HepG2 (cell line): ENCODE results near the gene GNL1. TPM values are rescaled to one million over a fixed set of nuclear protein-coding genes. Genes with fewer than 3 reads are reported as not detected.

ENCODE experiments used
- ATAC-seq: fragments of 200-7000 bp; cut with Tn5 transposase; 3 replicates; pipeline ENCODE4 v1.9.1; 2020; ENCODE audit warnings: mild to moderate bottlenecking, moderate library complexity
- BruUV-seq: library from RNA; stranded (reverse); fragments of 400-500 nt; replicated peaks from 2 replicates; lab custom pipeline; 2021; lab: Mats Ljungman, UMichigan
- CTCF ChIA-PET: fragments of 300-600 bp; formaldehyde crosslinking; extraction: SDS; loops from one replicate; lab custom pipeline; 2021; ENCODE audit warnings: low total read pairs, inconsistent platforms, low intra/inter-chr PET ratio; lab: Yijun Ruan, JAX
- POLR2A ChIA-PET: fragments of 350-600 bp; sonication (Branson Sonifier 250); formaldehyde crosslinking; loops from one replicate; lab custom pipeline; 2020; ENCODE audit warnings: antibody characterized with exemption, inconsistent platforms; lab: Yijun Ruan, JAX
- DNase-seq: peaks from one replicate; pipeline ENCODE4 v3.0.0-alpha.2; 2015; ENCODE audit warnings: low spot score
- FAIRE-seq: peaks from 3 replicates; lab custom pipeline; 2011; peaks lifted over from hg19 to GRCh38; lab: Jason Lieb, UNC
- H2AFZ ChIP-seq: one replicate; pipeline ENCODE4 v1.6.1; 2011; ENCODE audit warnings: low read length, inconsistent platforms
- H3K27ac ChIP-seq: fragments of 300-600 bp; 3 replicates; pipeline ENCODE4 v1.8.0; 2011; ENCODE audit warnings: mixed run types, mild to moderate bottlenecking, mixed read lengths, low read length, inconsistent platforms; ENCODE audit not compliant: insufficient read depth; ENCODE audit errors: extremely low read length
- H3K27me3 ChIP-seq, 2 experiments: fragments of 200-600 bp in 1 of 2; 2 replicates in 1 of 2; 3 replicates in 1 of 2; pipeline versions ENCODE4 v1.6.0 to v1.8.0; 2011; ENCODE audit warnings: low read length in 2 of 2, mild to moderate bottlenecking in 2 of 2, moderate library complexity in 2 of 2, inconsistent platforms in 1 of 2; ENCODE audit not compliant: insufficient read depth in 2 of 2, control insufficient read depth in 1 of 2
- H3K36me3 ChIP-seq, 2 experiments: fragments of 200-600 bp in 1 of 2; replicated peaks in 1 of 2; 2 replicates in 1 of 2; 3 replicates in 1 of 2; pipeline versions ENCODE4 v1.5.1 to v1.8.0; 2011; ENCODE audit warnings: low read length in 2 of 2, inconsistent platforms in 1 of 2; ENCODE audit not compliant: insufficient read depth in 2 of 2, control insufficient read depth in 1 of 2
- H3K4me1 ChIP-seq: 2 replicates; pipeline ENCODE4 v1.5.1; 2012; ENCODE audit warnings: low read length, inconsistent platforms; ENCODE audit not compliant: insufficient read depth
- H3K4me2 ChIP-seq: 2 replicates; pipeline ENCODE4 v1.6.0; 2011; ENCODE audit warnings: low read depth, low read length, inconsistent platforms
- H3K4me3 ChIP-seq, 3 experiments: fragments of 200-600 bp in 1 of 3; sonication (generic), shearing (Covaris generic) in 1 of 3; replicated peaks in 1 of 3; 2 replicates each; pipeline ENCODE4 v1.5.1; 2011 to 2016; ENCODE audit warnings: low read length in 3 of 3, inconsistent platforms in 2 of 3, low read depth in 2 of 3, mild to moderate bottlenecking in 2 of 3, control low read depth in 1 of 3, mixed read lengths in 1 of 3; ENCODE audit not compliant: insufficient read depth in 1 of 3
- H3K79me2 ChIP-seq: one replicate; pipeline ENCODE4 v1.6.1; 2011; ENCODE audit warnings: low read length, inconsistent platforms; ENCODE audit not compliant: insufficient read depth
- H3K9ac ChIP-seq: 2 replicates; pipeline ENCODE4 v1.6.0; 2011; ENCODE audit warnings: mild to moderate bottlenecking, low read depth, low read length, inconsistent platforms; ENCODE audit not compliant: insufficient read depth
- H3K9me3 ChIP-seq: 2 replicates; pipeline ENCODE4 v1.5.1; 2012; ENCODE audit warnings: mild to moderate bottlenecking, low read length
- H4K20me1 ChIP-seq: 2 replicates; pipeline ENCODE4 v1.6.0; 2011; ENCODE audit warnings: inconsistent platforms, mild to moderate bottlenecking, low read length, moderate library complexity; ENCODE audit not compliant: insufficient read depth
- CAMTA2 ChIP-seq: sonication (generic); formaldehyde crosslinking; IDR thresholded peaks from 2 replicates; pipeline ENCODE4 v1.4.0; 2020; ENCODE audit warnings: mild to moderate bottlenecking, missing genetic modification reagents, borderline replicate concordance
- POLR2AphosphoS5 ChIP-seq: IDR thresholded peaks from 2 replicates; pipeline ENCODE4 v1.6.1; 2012; ENCODE audit warnings: low read depth, low read length
- ZNF7 ChIP-seq: IDR thresholded peaks from 2 replicates; pipeline ENCODE4 v1.6.1; 2016; ENCODE audit warnings: missing biosample characterization, missing genetic modification reagents
- WGBS: methylation state at CpG from one replicate; pipeline ENCODE4 v1.1.6; 2017; ENCODE audit warnings: low lambda C conversion rate; 5-methylcytosine and 5-hydroxymethylcytosine counted together
- in situ Hi-C: cut with HindIII; loops from 2 replicates; pipeline ENCODE4 v1.10.0; 2017; ENCODE audit warnings: low pct_unique_long_range_greater_than_20kb; ENCODE audit not compliant: extremely low pct_ligation_motif_present
- intact Hi-C: fragments of 100-400 bp; cut with micrococcal nuclease; formaldehyde crosslinking; loops from one replicate; pipeline ENCODE4 v1.10.0; 2022; ENCODE audit not compliant: unreplicated experiment
- polyA plus RNA-seq, 8 experiments: library from polyadenylated mRNA; depleted of rRNA in 3 of 8; stranded (reverse) in 7 of 8; unstranded in 1 of 8; fragments of >200 nt; fragmentation: Illumina TruSeq in 4 of 8; extraction: Trizol in 4 of 8; gene quantifications; 2 replicates each; pipeline versions ENCODE4 v1.2.1 to v1.2.3, GENCODE V29; 2011 to 2016; ENCODE audit warnings: low read depth in 4 of 8, missing spikeins in 1 of 8, mixed read lengths in 1 of 8; ENCODE audit not compliant: insufficient read depth in 1 of 8
- total RNA-seq, 5 experiments: library from RNA; depleted of rRNA; stranded (reverse); fragments of >200 nt; fragmentation: Illumina TruSeq; extraction: Trizol; gene quantifications; 2 replicates each; pipeline ENCODE4 v1.2.3, GENCODE V29; 2016; ENCODE audit warnings: low read depth in 1 of 5
- TF ChIP-seq, protein P1 (sequence below): sonication (generic); formaldehyde crosslinking; IDR thresholded peaks from 2 replicates; pipeline ENCODE4 v1.5.0; 2020; ENCODE audit warnings: mild to moderate bottlenecking, missing genetic modification reagents

The GNL1 gene
- total and polyA plus RNA-seq, 2 of the 13 experiments (the other 11 are each of a cell fraction or from before 2014, with no cell fraction given): 35.0 to 55.6 TPM

DNA sequence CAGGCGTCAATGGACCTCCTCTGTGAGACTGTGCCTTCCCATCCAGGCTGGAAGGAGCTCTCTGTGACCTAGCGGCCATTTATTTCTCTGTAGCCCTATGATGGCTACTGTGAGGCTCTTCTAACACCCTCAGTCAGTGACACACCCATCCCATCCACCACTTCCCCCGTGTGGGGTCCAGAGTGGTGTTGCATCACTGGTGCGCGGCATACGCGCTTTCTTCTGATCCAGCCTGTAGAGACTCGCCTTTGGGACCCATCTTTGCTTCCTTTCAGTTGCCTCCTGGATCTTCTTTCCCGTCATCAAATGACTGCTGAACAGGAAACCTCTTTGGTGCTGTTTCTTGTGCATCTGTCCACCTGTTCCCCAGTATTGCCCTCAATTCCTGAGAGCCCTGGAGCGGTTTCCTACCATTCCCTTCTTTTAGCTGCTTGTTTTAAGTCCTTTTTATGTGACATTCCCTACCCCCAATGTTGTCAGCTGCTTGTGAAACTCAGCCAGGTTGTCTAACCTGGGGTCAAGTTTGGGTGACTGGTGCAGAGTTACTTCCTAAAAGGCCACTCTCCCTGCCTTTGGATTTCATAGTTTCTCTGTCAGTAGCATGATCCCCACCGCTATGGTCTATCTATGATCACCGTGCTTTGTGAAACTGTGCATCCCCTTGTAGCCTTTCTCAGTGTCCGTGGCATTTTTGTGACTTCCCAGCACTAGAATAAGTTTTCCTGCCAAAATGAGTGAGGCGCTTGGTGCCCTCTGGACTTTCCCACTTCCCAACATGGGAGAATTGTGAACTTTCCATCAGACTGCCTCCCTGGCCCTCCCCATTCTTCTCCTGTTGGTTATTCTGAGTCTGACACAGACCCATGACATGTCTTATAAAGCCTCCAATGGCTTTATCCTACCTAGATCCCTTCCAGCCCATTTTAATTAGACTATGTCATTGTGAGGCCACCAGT, 6.5 kb upstream of the GNL1 start:
- no peak for DNase-seq
- ChIA-PET CTCF (no interaction called here), POLR2A (interaction anchor here (1.0 kb wide), 1 partner anchor 8 kb away, joined by 5 read pairs; the partner anchor contains the start of gene ABCF1)
- Histone ChIP-seq H3K4me3 (no peak overlapping the region), H3K9ac (no peak overlapping the region), H3K4me1 (peaks cover 22% of the 10 kb centered on the region), H3K79me2 (peaks cover 12% of the 10 kb centered on the region), H3K27ac (no peak overlapping the region), H4K20me1 (peaks cover 3% of the 10 kb centered on the region; the same call in 1 of the 2 replicates), H3K27me3 (no peaks in the 10 kb centered on the region; a peak in 1 of 5 replicates), H3K36me3 (peaks cover 5 to 18% of the 10 kb centered on the region in 2 experiments), H3K9me3 (no peaks in the 10 kb centered on the region), H3K4me2 (no peak overlapping the region), H2AFZ (no peak overlapping the region)
- in situ Hi-C loops (no loop called here), intact Hi-C loops (no loop called here)
- 98% methylated on average over 14 of the region's 14 CpGs for WGBS
- FAIRE-seq: no peak
- BruUV-seq: no TSS peak
- no peak; the same call in 1 of the 2 replicates for TF ChIP-seq POLR2AphosphoS5
- TF ChIP-seq, protein P1, sequence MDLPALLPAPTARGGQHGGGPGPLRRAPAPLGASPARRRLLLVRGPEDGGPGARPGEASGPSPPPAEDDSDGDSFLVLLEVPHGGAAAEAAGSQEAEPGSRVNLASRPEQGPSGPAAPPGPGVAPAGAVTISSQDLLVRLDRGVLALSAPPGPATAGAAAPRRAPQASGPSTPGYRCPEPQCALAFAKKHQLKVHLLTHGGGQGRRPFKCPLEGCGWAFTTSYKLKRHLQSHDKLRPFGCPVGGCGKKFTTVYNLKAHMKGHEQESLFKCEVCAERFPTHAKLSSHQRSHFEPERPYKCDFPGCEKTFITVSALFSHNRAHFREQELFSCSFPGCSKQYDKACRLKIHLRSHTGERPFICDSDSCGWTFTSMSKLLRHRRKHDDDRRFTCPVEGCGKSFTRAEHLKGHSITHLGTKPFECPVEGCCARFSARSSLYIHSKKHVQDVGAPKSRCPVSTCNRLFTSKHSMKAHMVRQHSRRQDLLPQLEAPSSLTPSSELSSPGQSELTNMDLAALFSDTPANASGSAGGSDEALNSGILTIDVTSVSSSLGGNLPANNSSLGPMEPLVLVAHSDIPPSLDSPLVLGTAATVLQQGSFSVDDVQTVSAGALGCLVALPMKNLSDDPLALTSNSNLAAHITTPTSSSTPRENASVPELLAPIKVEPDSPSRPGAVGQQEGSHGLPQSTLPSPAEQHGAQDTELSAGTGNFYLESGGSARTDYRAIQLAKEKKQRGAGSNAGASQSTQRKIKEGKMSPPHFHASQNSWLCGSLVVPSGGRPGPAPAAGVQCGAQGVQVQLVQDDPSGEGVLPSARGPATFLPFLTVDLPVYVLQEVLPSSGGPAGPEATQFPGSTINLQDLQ: 0 out of 2 replicates have a peak, but pooled peaks have one; percentile 30
- no peak for ATAC-seq

DNA sequence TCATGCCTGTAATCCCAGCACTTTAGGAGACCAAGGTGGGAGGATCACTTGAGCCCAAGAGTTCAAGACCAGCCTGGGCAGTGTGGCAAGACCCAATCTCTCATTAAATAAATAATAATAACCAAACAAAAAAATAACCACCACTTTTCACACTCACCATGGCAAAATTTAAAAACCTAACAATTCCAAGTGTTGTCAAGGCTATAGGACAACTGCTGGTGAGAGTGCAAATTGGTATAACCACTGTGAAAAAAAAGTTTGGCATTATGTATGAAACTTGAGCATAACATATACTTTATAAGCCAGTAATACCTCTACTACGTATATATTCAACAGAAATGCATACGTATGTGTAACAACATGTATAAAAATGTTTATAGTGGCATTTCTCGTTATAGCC, 4.6 kb upstream of the GNL1 start:
- no peaks in the 10 kb centered on the region for H3K9me3 ChIP-seq
- WGBS: 98% methylated on average over 3 of the region's 3 CpGs
- no peak overlapping the region for H3K4me3 ChIP-seq
- no peak overlapping the region for H2AFZ ChIP-seq
- CTCF ChIA-PET: no interaction called here
- H3K36me3 ChIP-seq: peaks cover 5 to 18% of the 10 kb centered on the region in 2 experiments
- no peak overlapping the region for H3K4me2 ChIP-seq
- H3K4me1 ChIP-seq: peaks cover 19% of the 10 kb centered on the region
- intact Hi-C loops: no loop called here
- FAIRE-seq (no peak), DNase-seq (no peak), ATAC-seq (no peak)
- no peak overlapping the region for H3K27ac ChIP-seq
- H4K20me1 ChIP-seq: peaks cover 11% of the 10 kb centered on the region
- no peaks in the 10 kb centered on the region; a peak in 1 of 5 replicates for H3K27me3 ChIP-seq
- in situ Hi-C loops: no loop called here
- TF ChIP-seq ZNF7 (CRISPR knock-in tag) (peak; percentile 95), CAMTA2 (CRISPR knock-in tag) (no peak)
- H3K79me2 ChIP-seq: peaks cover 16% of the 10 kb centered on the region
- no peak overlapping the region for H3K9ac ChIP-seq
- POLR2A ChIA-PET: no interaction called here
- BruUV-seq: no TSS peak
